DOHH2 (cell line): ENCODE measurements around the gene PDE6B.

ENCODE experiments used
- EZH2phosphoT487 ChIP-seq: fragments of 200-600 bp; sonication (generic); IDR thresholded peaks from 2 replicates; pipeline ENCODE4 v1.6.1; 2017; ENCODE audit warnings: borderline replicate concordance, mild to moderate bottlenecking, antibody characterized with exemption, low read length, moderate library complexity, mixed read lengths
- TF ChIP-seq, protein P1 (sequence below): fragments of 200-600 bp; sonication (generic); IDR thresholded peaks from one replicate; pipeline ENCODE4 v1.5.1; 2014; ENCODE audit warnings: antibody characterized with exemption, mild to moderate bottlenecking, low read depth, low read length; ENCODE audit not compliant: poor library complexity, severe bottlenecking

DNA sequence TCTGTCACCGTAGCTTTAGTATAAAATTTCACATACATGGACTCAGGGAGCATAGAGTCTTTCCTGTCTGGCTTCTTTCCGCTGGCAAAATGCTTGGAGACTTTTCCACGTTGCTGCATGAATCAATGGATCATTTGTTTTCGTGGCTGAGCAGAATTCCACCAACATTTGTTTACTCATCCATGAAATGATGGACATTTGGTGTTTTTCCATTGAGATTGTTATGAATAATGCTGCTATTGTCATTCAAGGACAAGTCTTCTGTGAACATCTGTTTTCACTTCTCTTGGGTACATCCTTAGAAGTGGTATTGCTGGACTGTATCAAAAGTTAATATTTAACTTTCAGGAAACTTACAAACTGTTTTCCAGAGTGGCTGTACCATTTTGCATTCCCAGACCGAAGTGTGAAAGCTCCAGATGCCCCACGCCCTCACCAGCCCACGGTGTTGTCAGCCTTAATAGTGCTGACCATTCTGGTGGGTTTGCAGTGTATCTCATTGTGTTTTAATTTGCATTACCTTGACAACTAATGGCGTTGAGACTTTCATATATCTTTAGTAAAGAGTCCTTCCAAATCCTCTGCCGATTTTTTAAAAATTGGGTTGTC, 43.5 kb upstream of the PDE6B start:
- TF ChIP-seq, protein P1, sequence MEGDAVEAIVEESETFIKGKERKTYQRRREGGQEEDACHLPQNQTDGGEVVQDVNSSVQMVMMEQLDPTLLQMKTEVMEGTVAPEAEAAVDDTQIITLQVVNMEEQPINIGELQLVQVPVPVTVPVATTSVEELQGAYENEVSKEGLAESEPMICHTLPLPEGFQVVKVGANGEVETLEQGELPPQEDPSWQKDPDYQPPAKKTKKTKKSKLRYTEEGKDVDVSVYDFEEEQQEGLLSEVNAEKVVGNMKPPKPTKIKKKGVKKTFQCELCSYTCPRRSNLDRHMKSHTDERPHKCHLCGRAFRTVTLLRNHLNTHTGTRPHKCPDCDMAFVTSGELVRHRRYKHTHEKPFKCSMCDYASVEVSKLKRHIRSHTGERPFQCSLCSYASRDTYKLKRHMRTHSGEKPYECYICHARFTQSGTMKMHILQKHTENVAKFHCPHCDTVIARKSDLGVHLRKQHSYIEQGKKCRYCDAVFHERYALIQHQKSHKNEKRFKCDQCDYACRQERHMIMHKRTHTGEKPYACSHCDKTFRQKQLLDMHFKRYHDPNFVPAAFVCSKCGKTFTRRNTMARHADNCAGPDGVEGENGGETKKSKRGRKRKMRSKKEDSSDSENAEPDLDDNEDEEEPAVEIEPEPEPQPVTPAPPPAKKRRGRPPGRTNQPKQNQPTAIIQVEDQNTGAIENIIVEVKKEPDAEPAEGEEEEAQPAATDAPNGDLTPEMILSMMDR = no peak
- TF ChIP-seq EZH2phosphoT487 = no peak
